Hematopoietic multipotent progenitor cell treated with erythropoietin and hydrocortisone succinate and interleukin-3 and kit ligand, for 6 days (in vitro differentiated cells): ENCODE measurements around the gene SDR39U1.
"Not testable (repeated sequence)": the region's sequence is repeated elsewhere in the genome, so short reads cannot be mapped to it uniquely, and the experiment has no call there.

Experiments used
- DNase-seq: peaks from one replicate; pipeline ENCODE4 v3.0.0-alpha.2; 2015

SDR39U1 gene, protein sequence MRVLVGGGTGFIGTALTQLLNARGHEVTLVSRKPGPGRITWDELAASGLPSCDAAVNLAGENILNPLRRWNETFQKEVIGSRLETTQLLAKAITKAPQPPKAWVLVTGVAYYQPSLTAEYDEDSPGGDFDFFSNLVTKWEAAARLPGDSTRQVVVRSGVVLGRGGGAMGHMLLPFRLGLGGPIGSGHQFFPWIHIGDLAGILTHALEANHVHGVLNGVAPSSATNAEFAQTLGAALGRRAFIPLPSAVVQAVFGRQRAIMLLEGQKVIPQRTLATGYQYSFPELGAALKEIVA

DNA sequence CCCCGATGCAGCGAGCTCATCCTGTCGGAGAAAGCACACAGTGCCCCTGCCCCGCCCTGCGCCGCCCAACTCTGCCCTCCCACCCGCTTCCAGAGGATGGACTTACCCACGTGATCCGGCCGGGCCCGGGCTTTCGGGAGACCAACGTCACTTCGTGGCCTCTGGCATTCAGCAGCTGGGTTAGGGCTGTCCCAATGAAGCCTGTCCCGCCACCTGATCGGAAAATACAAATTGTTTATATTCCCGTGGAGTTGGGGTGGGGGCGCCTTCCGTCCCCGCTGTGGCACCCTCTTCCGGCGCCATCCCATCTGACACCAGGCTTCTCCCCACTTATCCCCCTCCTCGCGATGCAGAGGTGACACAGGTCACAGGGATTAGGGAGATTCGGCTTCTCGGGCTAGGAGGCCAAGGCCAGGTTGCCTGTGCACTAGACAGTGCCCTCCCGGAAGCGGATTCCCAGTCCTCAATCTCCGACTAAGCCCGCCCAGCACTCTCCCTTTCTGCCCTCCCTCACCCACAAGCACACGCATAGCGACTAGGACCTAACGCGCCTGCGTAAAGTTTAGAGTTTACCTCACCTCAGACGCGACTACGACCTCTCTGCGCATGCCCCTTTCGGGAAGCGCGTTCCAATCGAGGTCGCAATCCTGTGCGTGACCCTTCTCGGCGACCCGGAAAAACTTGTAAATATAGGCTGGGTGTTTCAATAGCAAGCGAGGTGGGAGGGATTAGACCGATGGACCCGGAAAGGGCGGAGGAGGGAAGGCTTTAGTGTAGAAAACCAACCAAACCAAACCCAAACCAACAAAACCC, at the start of gene SDR39U1:
Gene SDR39U1 (minus strand): TSS at position 537 of the 813 bp plus-strand sequence. CDS start 7 bp downstream, at position 530.
- DNase-seq, result peak; percentile 100

GRCh38 chr14:24491586-24492408, 49.2 kb upstream of the SDR39U1 start:
- not testable (repeated sequence) for DNase-seq

- peak; percentile 73 for DNase-seq
Observed at GRCh38 chr14:24483604-24484252, 41.2 kb upstream of the SDR39U1 start.

- not testable (repeated sequence) for DNase-seq
Observed at GRCh38 chr14:24482699-24483303, 40.2 kb upstream of the SDR39U1 start.

- DNase-seq, result peak; percentile 64
Observed at GRCh38 chr14:24481622-24482324, 39.2 kb upstream of the SDR39U1 start.

GRCh38 chr14:24479999-24480398, 37.4 kb upstream of the SDR39U1 start:
- not testable (repeated sequence) for DNase-seq

DNA sequence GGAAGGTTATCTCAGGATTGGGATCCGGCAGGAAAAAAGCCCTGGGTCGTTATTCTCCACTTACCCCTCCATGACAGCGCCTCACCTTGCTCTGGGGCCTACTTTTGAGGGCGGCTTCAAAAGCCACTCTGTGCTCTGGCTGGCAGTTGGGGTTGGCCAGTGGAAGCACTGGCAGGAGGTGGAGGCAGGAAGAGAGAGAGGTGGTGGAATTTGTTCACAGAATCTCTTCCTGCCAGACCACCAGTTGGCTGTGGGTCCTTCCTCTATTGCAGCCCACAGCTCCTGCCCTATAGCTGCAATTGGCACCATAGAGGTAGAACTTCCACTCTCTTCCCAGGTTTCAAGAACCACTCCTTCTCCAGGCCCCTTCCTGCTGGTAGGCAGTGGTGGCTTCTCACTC, 32.7 kb upstream of the SDR39U1 start:
- no peak for DNase-seq

- no peak for DNase-seq
Observed at GRCh38 chr14:24473211-24473610, 30.6 kb upstream of the SDR39U1 start.

- DNase-seq, result not testable (repeated sequence)
Observed at GRCh38 chr14:24470450-24470849, 27.9 kb upstream of the SDR39U1 start.

DNA sequence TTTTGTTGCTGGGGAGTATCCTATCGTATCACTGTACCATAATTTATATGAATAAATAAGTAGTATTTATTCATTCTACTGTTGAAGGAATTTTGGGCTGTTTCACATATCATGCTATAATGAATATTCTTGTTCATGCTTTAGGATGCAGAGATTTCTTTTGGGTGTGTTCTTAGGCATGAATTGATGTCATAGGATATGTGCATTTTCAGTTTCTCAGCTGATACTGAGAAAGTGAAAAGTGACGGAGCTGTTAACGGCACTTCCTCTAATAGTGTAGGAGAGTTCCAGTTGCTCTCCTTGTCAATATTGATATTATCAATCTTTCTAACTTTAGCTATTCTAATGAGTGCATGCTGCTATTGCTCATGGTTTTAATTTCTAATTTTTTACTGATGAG, 23.2 kb upstream of the SDR39U1 start:
- DNase-seq, result no peak

- no peak for DNase-seq
Observed at GRCh38 chr14:24465368-24465767, 22.8 kb upstream of the SDR39U1 start.

GRCh38 chr14:24463884-24464785, 21.6 kb upstream of the SDR39U1 start:
- DNase-seq, result no peak

GRCh38 chr14:24463017-24463883, 20.7 kb upstream of the SDR39U1 start:
- no peak for DNase-seq

GRCh38 chr14:24461336-24461735, 18.8 kb upstream of the SDR39U1 start:
- DNase-seq, result no peak

DNA sequence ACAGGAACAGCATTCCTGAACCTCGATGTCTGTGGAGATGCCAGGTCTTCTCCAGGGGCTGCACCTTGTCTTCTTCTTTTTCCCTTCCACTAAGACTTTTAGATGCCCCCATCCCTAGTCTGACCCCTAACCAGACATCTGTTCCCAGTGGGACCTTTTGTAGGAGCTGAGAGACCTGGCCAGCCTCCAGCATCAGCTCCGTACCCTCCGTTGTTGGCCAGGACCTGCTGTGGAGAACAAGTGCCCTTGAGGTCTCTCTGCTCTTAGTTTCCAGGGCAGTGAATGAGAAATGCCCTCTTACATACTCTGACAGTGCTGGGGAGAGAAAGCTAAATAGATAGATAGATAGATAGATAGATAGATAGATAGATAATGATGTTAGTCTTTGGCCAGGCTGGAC, 16.8 kb upstream of the SDR39U1 start:
- DNase-seq, result no peak

GRCh38 chr14:24458736-24459135, 16.2 kb upstream of the SDR39U1 start:
- no peak for DNase-seq

- DNase-seq, result peak; percentile 33
Observed at GRCh38 chr14:24456980-24457379, 14.4 kb upstream of the SDR39U1 start.

DNA sequence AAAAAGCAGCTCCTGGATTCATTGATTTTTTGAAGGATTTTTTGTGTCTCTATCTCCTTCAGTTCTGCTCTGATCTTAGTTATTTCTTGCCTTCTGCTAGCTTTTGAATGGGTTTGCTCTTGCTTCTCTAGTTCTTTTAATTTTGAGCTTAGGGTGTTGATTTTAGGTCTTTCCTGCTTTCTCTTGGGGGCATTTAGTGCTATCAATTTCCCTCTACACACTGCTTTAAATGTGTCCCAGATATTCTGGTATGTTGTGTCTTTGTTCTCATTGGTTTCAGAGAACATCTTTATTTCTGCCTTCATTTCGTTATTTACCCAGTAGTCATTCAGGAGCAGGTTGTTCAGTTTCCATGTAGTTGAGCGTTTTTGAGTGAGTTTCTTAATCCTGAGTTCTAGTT, 8.3 kb upstream of the SDR39U1 start:
- not testable (repeated sequence) for DNase-seq

- no peak for DNase-seq
Observed at GRCh38 chr14:24443053-24443665, 583 bp upstream of the SDR39U1 start.
